Colon (tissue), 2 donors: ENCODE measurements around the gene SIM2.

Experiments
- FAIRE-seq: peaks from 2 replicates; lab custom pipeline; 2012; peaks lifted over from hg19 to GRCh38; lab: Jason Lieb, UNC
- donor health status: control.
- donor health status: control.

SIM2 gene

DNA sequence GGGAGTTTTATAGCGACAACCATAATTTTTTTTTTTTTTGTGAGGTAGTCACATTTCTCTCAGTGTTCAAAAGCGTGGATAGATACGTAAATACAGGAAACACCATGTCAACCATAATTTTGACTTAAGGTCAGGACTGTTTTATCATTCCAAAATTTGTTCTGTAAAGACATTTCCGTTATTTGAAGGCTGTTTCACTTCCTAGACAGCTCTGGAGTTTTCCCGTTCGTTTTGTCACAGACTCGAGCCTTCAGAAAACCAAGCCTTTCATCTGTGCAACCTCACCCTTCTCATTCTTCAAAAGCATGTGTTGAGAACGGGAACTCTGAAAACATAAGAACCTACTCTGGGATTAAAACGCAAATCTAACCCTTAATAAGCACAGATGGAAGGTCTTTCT is 17.9 kb downstream of the SIM2 start:
- no peak for FAIRE-seq

DNA sequence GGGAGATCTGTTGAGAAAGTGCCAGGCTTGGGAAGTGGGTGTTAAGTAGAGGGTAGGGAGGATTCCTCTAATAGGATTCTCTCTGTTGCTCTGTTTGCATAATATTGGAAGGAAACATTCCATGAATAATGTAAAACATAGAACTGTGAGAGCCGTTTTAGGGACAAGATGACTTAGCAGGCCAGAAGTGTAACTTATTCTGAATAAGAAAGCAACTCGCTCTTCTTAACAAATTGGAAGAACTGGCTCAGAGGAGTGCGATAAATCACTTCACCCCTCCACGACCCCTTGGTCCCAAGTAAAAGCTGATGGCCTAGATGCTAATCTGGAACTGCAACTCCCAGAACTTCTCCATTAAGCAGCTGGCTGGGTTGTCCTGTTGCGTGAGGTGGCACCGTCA is 19.1 kb downstream of the SIM2 start:
- FAIRE-seq: no peak

DNA sequence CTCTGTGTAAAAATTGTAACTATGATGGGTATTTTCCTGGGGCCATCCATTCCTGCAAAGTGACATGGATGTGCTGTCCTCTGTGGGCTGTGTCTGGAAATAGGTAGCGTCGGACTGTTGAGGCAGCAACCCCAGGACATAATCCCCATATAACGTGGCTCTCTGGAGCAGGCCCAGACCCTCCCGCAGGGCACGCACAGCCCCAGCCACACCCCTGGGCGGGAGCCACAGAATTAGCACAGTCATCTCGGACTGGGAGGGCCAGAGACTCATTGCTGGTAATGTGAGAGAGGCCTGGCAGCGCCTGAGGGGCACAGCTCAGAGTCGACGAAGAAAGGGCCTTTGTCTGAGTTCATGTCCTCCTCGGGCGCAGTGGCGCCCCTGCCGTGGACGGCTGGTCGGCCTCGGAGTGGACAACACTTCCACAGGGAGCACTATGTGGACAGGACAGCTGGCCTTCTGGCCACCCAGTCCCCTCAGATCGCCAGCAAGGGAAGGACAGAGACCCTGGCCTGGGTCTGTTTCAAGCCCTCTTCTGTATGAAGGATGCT is 20.1 kb downstream of the SIM2 start:
- FAIRE-seq: no peak

DNA sequence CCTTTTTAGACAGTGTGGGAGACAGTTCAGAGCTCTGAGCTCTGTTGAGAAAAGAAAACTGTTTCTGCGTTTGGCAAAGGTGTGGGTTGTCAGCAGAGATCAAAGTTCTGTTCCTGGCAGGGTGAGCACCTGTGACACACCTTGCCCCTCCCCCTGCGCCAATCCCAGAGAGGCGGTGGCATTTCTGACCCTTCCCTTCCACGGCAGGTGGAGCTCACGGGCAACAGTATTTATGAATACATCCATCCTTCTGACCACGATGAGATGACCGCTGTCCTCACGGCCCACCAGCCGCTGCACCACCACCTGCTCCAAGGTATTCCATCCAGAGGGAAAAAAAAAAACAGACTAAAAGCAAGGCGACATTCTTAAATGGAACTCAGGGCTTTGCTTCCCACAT is 20.7 kb downstream of the SIM2 start:
- no peak for FAIRE-seq

DNA sequence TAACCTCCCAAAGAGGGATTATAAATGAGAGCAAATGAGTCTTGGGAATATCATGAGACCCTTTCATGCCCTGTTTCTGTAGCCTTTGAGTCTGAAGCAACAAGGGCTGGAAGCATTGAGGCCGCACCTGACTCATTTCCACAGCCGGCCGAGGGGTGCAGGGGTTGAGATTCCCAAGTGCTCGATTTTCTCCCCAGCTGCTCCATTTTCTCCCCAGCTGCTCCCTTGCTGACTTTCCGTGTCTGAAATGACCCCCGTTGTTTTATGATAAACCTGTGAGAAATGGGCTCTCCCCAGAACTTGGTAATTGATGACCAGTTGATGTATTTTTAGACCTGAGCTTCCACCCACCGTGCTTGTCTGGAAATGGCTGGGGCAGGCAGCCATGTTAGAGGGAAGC is 22.9 kb downstream of the SIM2 start:
- FAIRE-seq: no peak

DNA sequence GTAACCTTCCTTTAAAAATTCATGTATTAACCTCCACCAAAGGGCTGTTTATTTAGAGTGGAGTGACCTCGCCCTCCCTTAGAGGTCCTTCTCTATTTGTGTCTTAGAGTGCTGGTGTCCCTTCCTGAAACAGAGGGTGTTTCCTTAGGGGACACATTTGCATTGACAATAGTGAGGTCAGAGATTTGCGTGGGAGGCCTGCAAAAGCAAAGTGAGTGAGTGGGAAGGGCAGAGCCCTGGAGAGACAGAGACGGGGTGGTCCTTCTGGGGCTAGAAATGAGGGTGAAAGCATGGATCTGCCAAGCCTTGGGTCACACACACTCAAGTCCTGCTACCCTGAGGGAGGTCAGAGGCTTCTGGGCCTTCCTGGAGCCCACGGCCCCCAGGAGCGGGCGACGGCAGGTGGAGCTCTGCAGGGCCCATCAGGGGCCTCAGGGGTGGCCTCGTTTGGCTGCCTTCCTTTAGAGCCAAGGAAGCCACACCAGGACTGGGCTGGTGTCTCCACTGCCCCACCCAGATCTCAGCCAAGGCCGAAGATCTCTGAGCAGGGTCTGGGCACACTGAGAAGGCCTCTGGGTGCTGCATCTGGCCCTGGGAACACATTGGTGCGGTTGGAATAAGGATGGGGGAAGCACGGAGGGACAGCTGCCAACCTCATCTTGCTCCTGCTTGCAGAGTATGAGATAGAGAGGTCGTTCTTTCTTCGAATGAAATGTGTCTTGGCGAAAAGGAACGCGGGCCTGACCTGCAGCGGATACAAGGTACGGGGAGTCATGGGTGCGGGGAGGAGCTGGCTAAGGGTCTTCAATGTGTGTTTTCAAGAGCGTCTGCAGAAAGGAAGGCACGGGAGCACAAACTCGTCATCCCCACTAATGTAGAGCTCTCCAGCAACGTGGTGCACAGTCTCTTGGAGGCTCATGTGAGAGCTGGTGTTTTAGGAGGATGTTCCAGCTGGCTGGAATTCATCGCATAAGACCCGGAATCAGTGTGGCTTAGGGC is 23.8 kb downstream of the SIM2 start:
- no peak for FAIRE-seq

DNA sequence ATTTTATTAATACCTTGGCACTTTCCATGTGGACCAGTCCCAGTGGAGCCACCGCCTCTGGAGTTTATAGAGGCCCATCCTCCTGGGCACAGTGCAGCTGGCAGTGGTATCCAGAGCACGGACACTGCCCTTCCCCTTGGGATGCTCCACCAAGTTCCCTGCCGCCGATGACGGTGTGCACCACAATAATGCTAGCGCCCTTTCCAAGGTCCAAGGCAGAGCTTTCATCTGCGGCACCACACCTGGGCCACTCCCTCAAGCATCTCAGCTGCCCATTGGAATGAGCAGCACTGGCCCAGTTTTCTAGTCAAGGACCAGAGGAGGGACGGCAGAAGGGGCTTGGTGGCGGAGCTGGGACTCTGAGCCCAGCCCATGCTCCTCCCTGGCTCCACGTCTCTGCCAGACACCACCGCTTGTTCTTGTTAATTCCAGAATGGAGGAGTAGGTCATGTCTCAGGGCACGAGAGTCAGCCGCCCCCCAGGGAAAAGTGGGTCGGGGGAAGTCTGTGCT is 24.5 kb downstream of the SIM2 start:
- no peak for FAIRE-seq

DNA sequence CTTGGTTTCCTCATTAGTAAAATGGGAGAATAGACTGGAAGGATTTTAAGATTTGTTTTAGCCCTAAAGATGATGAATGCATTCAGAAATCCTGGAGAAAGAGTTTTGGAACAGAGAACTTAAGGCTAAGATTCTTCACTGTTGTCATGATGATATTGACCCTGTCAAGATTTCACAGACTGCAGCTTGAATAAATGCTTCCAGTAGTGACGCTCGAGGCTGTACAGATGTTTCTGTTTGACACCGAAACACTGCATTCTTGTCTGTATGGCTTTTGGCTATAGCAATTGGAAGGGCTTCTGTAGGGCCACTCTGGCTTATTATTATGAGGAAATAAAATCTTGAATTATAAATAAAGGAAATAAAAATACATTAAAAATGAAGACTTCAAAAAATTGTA is 25.7 kb downstream of the SIM2 start:
- no peak for FAIRE-seq

DNA sequence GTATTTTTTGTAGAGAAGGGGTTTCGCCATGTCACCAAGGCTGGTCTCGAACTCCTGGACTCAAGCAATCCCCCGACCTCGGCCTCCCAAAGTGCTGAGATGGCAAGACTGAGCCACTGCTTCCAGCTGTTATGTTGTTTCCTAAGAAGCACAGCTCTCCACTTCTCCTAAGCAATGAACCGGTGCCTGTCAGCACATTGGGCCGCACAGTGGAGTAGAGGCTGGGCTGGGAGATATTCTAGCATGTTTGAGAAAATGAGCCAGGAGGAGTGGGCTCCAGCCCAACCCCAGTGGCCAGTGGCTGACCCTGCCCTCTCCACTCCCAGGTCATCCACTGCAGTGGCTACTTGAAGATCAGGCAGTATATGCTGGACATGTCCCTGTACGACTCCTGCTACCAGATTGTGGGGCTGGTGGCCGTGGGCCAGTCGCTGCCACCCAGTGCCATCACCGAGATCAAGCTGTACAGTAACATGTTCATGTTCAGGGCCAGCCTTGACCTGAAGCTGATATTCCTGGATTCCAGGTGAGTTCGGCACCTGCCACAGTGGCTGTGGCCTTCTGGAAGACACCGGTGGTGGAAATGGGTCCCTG is 27.0 kb downstream of the SIM2 start:
- no peak for FAIRE-seq

DNA sequence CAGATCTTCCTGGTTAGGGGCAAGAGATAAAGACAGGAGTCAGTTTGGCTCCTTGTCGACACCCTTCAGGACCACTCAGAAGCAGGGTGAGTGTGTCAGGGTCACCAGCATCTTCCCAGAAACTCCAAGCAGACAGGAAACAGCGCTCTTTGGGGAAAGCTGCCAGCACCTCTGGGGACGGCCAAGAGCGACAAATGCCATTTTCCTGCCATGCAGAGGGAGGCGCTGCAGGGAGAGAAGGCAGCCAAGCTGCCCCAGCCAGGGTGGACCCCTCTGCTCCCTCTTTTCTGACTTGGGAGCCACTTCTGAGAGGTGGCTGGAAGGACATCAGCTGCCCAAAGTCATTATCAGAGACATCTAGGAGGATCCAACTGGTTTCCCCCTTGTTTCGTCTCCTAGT is 29.0 kb downstream of the SIM2 start:
- FAIRE-seq: no peak

DNA sequence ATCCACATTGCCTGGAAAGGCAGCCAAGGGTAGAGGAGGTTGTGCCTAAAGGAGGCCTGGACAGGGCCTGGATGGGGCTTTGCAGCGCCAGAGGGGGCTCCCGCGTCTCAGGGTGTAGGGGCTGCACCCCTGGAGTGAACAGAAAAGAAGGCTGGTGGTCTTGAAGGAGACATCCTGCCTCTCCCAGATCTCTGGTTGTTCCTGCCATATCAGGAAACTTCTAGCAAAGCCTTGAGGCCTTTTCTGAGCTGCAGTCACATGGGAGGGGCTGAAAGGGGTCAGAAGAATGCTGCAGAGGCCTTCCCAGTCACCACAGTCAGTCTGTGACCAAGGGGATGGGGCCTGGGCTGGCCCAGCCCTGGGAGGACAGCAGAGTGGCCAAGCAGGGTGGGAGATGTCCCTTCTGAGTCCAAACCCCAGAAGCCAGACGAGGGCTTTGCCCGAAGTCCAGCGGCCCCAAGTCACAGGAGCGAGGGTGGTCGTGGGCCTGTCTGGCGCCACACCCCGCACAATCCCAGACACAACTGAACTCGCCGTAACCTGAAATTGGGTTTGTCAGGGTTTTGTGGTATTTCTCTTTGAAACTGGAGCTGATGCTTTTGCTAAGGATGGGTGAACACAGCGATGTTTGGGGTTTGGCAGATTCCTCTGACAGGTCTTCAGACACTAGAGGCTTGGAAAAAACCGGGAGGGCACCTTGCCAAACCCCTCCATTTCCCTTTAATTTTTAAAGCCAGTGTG is 29.6 kb downstream of the SIM2 start:
- FAIRE-seq: no peak

DNA sequence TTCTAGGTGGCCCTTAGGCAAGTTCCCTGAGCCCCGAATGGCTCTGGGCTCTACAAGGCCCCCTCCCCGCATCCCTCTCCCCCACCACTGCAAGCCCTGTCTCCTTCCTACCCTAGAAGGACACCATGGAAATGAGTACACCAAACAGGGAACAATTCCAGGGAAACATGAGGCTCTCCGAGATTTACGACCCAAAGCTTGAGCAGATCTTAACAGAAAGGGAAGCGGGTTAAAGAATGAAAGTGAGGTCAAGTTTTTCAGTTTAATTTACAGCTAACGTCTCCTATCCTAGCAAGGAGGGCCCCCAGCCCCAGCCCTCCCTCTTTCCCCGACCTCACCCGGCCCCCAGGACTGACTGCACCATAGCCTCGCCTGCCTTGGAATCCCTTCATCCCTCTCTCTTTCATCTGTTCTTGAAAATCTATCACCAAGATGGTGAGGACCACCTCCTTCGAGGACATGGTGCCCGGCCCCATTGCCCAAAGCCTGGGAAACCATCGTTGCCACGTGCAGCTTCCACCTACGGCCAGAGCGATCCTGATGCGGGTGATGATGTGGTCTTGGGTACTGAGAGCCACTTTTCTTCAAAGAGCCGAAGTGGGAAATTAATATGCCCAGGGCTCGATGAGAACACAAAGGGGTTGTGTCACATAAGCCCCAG is 30.5 kb downstream of the SIM2 start:
- FAIRE-seq: no peak

DNA sequence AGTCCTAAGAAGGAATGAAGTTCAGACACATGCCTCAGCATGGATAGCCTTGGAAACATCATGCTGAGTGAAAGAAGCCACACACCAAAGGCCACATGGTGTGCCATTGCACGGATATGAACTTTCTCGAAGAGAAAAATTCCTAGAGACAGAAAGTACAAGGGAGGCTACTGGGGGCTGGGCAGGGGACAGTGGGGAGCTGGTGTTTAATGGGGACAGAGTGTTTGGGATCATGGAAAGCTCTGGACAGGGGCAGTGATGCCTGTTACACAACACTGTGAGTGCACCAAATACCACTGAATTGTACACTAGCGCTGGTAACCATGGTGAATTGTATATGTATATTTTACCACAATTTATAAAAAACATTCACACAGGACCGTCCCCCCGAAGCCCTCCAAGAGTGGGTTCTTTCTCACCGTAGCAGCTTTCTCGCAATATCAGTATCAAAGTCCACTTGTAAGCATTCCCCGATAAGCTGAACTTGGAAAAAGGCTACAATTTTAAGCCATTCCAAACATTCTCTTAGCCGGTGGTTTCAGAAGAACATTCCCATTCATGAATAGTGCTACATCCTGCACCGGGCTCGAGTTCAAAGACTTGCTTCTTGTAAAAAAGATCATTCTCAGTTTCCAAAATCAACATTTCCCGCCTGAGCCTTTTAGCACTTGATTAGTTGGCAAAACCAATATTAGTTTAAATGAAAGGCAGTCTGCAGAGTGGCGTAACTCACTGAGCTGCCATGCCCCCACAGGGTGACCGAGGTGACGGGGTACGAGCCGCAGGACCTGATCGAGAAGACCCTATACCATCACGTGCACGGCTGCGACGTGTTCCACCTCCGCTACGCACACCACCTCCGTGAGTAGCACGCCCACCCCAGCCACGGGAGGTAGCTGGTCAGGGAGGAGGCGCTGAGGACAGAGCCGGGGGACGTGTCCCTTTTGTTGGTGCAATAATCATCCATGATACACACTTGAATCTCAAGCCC is 31.7 kb downstream of the SIM2 start:
- no peak for FAIRE-seq

DNA sequence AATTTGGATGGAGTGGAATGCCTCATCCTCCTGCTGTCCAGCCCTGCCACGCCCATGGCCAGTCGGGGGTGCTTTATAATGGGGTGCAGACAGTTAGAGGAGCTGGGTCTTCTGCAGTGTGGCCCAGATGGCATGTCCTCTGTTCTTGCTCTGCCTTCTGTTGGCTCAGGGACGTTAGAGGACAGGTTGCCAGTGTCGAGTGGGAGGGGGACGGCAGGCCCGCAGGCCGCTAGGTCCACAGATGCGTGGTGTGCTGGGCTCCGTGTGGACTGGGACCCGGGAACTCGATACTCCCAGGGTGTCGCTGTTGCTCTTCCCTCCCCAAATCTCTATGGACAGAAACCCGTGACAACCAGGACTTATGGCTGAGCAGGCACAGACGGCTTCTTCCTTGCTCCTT is 33.3 kb downstream of the SIM2 start:
- no peak for FAIRE-seq

DNA sequence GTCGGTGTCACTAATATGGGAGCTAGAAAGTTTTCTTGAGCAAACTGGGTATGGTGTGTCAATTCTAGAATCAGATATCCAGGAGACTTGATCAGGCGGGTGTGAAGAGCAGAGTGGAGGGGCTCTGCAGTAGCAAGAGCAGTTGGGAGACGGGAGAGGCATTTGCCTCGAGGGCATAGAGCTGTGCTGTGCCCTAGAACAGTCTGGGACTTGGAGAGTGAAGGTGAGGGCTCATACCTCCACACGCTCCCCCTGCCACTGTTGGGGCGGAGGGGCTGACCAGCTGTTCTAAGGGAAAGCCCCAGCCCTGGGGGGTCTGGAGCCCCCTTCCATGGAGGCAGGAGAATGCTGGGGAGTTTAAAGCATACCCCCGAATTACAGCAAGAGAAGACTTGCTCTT is 33.8 kb downstream of the SIM2 start:
- FAIRE-seq: no peak

DNA sequence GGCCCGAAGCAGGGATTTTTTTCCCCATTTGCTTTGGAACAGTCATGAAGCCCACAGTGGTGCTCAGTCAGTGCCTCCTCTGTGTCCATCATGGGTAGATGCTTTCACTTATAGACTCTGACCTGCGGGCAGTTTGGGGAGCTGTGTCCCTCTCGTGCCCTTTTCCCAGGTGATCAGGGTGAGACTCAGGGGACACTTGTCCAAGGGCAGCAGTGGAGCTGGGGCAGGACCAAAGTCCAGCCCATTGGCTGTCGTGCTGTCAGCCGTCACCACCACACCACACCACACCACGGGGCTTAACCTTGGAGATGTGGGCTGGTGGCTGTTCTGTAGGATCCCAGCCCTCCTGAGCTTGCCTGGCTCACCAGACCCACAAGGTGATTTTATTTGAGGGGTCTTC is 34.9 kb downstream of the SIM2 start:
- no peak for FAIRE-seq

DNA sequence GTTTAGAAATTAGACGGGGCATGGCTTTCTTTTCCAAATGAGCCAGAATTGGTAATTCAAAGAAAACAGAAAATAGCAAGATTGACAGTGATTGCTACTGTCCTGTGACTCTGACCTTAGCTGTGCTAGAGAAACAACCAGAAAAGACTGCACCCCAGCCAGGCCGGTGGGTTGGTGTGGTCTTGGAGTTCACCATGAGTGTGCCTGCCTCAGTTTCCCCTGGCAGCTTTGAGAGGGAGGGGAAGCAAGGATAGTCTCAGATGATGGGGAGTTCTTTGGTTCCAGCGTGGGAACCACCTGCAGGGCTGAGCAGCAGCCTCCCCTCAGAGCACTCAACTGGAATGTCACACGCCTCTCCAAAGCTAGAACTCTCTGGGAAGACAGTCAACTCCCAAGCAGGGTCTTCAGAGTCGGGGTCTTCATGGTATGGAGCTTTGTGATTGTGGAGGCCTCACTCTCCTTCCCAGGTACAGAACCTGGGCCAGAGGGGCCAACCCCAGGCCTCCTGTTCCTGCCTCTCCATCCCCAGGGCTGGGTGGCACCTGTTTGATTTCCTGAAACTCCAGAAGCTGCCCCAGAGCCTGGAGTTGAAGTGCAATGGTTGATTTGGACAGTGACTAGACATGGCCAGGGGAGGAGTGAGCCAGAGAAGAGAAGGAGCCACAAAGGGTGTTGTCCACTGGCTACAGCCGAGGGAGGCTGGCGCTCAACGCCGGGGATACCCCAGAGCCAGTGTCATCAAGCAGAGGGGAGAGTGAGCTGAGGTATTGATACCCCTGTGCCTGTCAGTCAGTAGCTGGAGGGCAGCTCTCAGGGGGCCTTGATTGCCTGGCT is 35.7 kb downstream of the SIM2 start:
- no peak for FAIRE-seq

DNA sequence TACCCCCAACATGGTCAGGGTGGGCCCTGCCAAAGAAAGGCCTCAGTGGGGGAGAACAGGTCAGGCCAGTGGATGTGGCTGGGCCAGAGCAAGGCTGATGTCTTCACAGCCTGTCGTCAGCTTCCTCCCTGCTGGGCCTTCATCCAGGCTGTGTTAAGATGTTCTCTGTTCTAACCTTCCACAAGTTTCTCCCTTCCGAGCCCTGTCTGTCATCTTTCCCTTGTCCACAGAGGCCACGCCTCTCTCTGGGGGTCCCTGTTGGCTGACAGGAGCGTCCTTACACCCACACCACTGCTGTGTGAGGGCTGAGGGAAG is 36.2 kb downstream of the SIM2 start:
- no peak for FAIRE-seq

DNA sequence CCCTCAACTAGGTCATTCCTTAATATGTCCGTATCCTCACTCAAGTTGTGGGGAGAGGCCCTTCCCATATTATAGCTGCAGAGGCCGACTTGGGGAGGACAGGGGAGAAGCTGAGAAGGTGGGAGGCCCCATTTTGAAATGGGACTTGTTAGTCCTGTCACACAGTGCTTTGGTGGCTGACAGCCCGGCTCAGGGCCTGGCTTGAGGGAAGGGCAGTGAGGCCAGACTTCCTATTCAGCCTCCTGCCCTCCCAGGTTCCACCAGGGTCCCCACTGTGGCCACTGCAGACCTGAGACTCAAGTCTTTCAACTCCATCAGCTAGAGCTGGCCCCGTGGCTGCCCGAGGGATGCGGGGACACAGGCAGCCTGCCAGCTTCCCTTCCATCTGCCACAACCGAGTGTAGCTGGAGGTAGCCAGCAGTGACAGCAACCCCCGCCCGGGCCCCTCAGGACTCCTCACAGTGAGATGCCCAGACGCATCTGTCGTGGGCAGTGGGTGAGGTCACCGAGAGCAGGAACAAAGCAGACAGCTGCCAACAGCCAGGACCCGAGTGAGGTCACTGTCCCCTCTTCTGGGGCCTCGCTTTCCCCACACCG is 36.9 kb downstream of the SIM2 start:
- FAIRE-seq: no peak
